Mammary epithelial cell (primary cell): ENCODE results near the gene PC.

Experiments
- CTCF ChIP-seq, 2 donors: IDR thresholded peaks in 1 of 2; conservative IDR thresholded peaks in 1 of 2; 2 replicates each; pipeline ENCODE4 v1.5.1; 2011 to 2012; ENCODE audit warnings: inconsistent platforms in 2 of 2, low read length in 2 of 2, mild to moderate bottlenecking in 2 of 2, control low read depth in 1 of 2, low read depth in 1 of 2; ENCODE audit not compliant: insufficient read depth in 1 of 2; ENCODE audit errors: extremely low read depth in 1 of 2
- EZH2 ChIP-seq: IDR thresholded peaks from 2 replicates; pipeline ENCODE4 v1.6.1; 2012; ENCODE audit warnings: low read length, inconsistent platforms, borderline replicate concordance

- no peak for TF ChIP-seq EZH2
- no peak for TF ChIP-seq CTCF (conservative IDR thresholded peaks at IDR 0.05 in 1 of 2, IDR thresholded peaks at IDR 0.05 in 1 of 2; ENCODE audit: extremely low read depth in 1 of 2, insufficient read depth in 1 of 2, low read depth in 1 of 2, low read length in 2 of 2)
These were observed at the start of gene PC for GRCh38 chr11:66958232-66958955.
